HCT116 (cell line): Measurements from ENCODE around the gene CDH4. TPM values are rescaled to one million over a fixed set of nuclear protein-coding genes. Genes with fewer than 3 reads are reported as not detected.

Experiments
- ATAC-seq: fragments of 200-7000 bp; cut with Tn5 transposase; 2 replicates; pipeline ENCODE4 v1.9.1; 2020; ENCODE audit warnings: mild to moderate bottlenecking, moderate library complexity
- BruUV-seq: library from RNA; stranded (reverse); fragments of 400-500 nt; replicated peaks from 2 replicates; lab custom pipeline; 2021; lab: Mats Ljungman, UMichigan
- CTCF ChIA-PET: fragments of 300-600 bp; sonication (Branson Sonifier 250); formaldehyde crosslinking; loops from one replicate; lab custom pipeline; 2021; ENCODE audit warnings: antibody characterized with exemption; lab: Charles Lee
- POLR2A ChIA-PET: fragments of 300-600, 350-600 bp; sonication (Branson Sonifier 250); formaldehyde crosslinking; loops from one replicate; lab custom pipeline; 2021; ENCODE audit warnings: antibody characterized with exemption; lab: Charles Lee
- RAD21 ChIA-PET, 2 experiments: fragments of 300-600 bp; sonication (Branson Sonifier 250); formaldehyde crosslinking; loops; one replicate each; lab custom pipeline; 2023; ENCODE audit warnings: low total read pairs in 2 of 2; ENCODE audit not compliant: uncharacterized antibody in 2 of 2, unreplicated experiment in 2 of 2, low non-redundant PET in 1 of 2; lab: Charles Lee
- DNase-seq: peaks from one replicate; pipeline ENCODE4 v3.0.0-alpha.2; 2010; ENCODE audit warnings: low read depth, low spot score
- H2AFZ ChIP-seq: fragments of 200-600 bp; shearing (Covaris generic), sonication (generic); 2 replicates; pipeline ENCODE4 v1.6.1; 2017; ENCODE audit warnings: low read depth, mixed run types, mixed read lengths, antibody characterized with exemption, low read length; ENCODE audit not compliant: poor library complexity, severe bottlenecking
- H3K27ac ChIP-seq: 2 replicates; pipeline ENCODE4 v1.5.1; 2012; ENCODE audit warnings: low read depth, low read length
- H3K27me3 ChIP-seq: fragments of 200-600 bp; sonication (generic); 2 replicates; pipeline ENCODE4 v1.6.1; 2016; ENCODE audit warnings: mixed run types, low read length, mixed read lengths; ENCODE audit not compliant: insufficient read depth
- H3K36me3 ChIP-seq, 2 experiments: fragments of 200-500 bp in 1 of 2; fragments of 200-600 bp in 1 of 2; sonication (Bioruptor generic) in 1 of 2; sonication (generic) in 1 of 2; 2 replicates each; pipeline versions ENCODE4 v1.5.1 to v1.6.1; 2014 to 2016; ENCODE audit warnings: low read length in 2 of 2, inconsistent platforms in 1 of 2, mixed read lengths in 1 of 2, mixed run types in 1 of 2; ENCODE audit not compliant: insufficient read depth in 2 of 2, control insufficient read depth in 1 of 2
- H3K4me1 ChIP-seq, 2 experiments: fragments of 200-600 bp in 1 of 2; sonication (generic) in 1 of 2; 2 replicates each; pipeline versions ENCODE4 v1.5.1 to v1.6.1; 2012 to 2017; ENCODE audit warnings: low read length in 2 of 2, inconsistent platforms in 1 of 2, mild to moderate bottlenecking in 1 of 2, mixed read lengths in 1 of 2, mixed run types in 1 of 2, moderate library complexity in 1 of 2; ENCODE audit not compliant: insufficient read depth in 2 of 2, control insufficient read depth in 1 of 2
- H3K4me2 ChIP-seq: fragments of 200-600 bp; sonication (generic); 2 replicates; pipeline ENCODE4 v1.6.1; 2017; ENCODE audit warnings: mixed run types, low read length, mixed read lengths
- H3K4me3 ChIP-seq, 2 experiments: fragments of 200-600 bp in 1 of 2; sonication (generic) in 1 of 2; replicated peaks in 1 of 2; 2 replicates each; pipeline ENCODE4 v1.5.1; 2011 to 2016; ENCODE audit warnings: low read length in 2 of 2, control low read depth in 1 of 2, low read depth in 1 of 2, mild to moderate bottlenecking in 1 of 2, mixed read lengths in 1 of 2, mixed run types in 1 of 2
- H3K79me2 ChIP-seq: fragments of 200-600 bp; sonication (generic); 2 replicates; pipeline ENCODE4 v1.6.1; 2017; ENCODE audit warnings: mild to moderate bottlenecking, mixed run types, low read length, moderate library complexity, mixed read lengths; ENCODE audit not compliant: insufficient read depth
- H3K9ac ChIP-seq: fragments of 200-600 bp; sonication (generic); 2 replicates; pipeline ENCODE4 v1.6.1; 2016; ENCODE audit warnings: low read length, mixed read lengths
- H3K9me2 ChIP-seq: fragments of 200-600 bp; sonication (generic), shearing (Covaris generic); 2 replicates; pipeline ENCODE4 v1.6.1; 2017; ENCODE audit warnings: mixed run types, mild to moderate bottlenecking, moderate library complexity; ENCODE audit not compliant: insufficient read depth
- H3K9me3 ChIP-seq, 2 experiments: fragments of 200-500 bp in 1 of 2; fragments of 200-600 bp in 1 of 2; sonication (Bioruptor generic) in 1 of 2; sonication (generic) in 1 of 2; 2 replicates each; pipeline ENCODE4 v1.6.1; 2014 to 2017; ENCODE audit warnings: low read length in 2 of 2, mixed read lengths in 2 of 2, inconsistent platforms in 1 of 2, low read depth in 1 of 2, mild to moderate bottlenecking in 1 of 2, mixed run types in 1 of 2, moderate library complexity in 1 of 2; ENCODE audit not compliant: control insufficient read depth in 1 of 2, insufficient read depth in 1 of 2
- H4K20me1 ChIP-seq: fragments of 200-600 bp; sonication (generic), shearing (Covaris generic); 2 replicates; pipeline ENCODE4 v1.6.1; 2017; ENCODE audit warnings: mixed run types, mild to moderate bottlenecking, moderate library complexity; ENCODE audit not compliant: insufficient read depth
- CBX3 ChIP-seq: IDR thresholded peaks from 2 replicates; pipeline ENCODE4 v1.6.1; 2012; ENCODE audit warnings: low read depth
- CEBPB ChIP-seq: IDR thresholded peaks from 2 replicates; pipeline ENCODE4 v1.6.1; 2012; ENCODE audit warnings: low read depth
- ELF1 ChIP-seq: IDR thresholded peaks from 2 replicates; pipeline ENCODE4 v1.6.1; 2012; ENCODE audit warnings: low read depth, borderline replicate concordance
- EZH2phosphoT487 ChIP-seq: fragments of 200-600 bp; IDR thresholded peaks from 2 replicates; pipeline ENCODE4 v1.6.1; 2018; ENCODE audit warnings: antibody characterized with exemption, borderline replicate concordance
- POLR2AphosphoS5 ChIP-seq: IDR thresholded peaks from 2 replicates; pipeline ENCODE4 v1.6.1; 2011; ENCODE audit warnings: mild to moderate bottlenecking, low read depth, low read length, moderate library complexity
- RAD21 ChIP-seq: IDR thresholded peaks from 2 replicates; pipeline ENCODE4 v1.6.1; 2012; ENCODE audit warnings: low read depth, mild to moderate bottlenecking
- SIN3A ChIP-seq: IDR thresholded peaks from 2 replicates; pipeline ENCODE4 v1.6.1; 2012; ENCODE audit warnings: low read depth
- SP1 ChIP-seq: IDR thresholded peaks from 2 replicates; pipeline ENCODE4 v1.6.1; 2012; ENCODE audit warnings: low read depth
- TCF7L2 ChIP-seq: IDR thresholded peaks from 2 replicates; pipeline ENCODE4 v1.7.0; 2011; ENCODE audit warnings: borderline replicate concordance, inconsistent platforms; ENCODE audit not compliant: insufficient read depth, insufficient read length; ENCODE audit errors: extremely low read depth
- YY1 ChIP-seq: IDR thresholded peaks from 2 replicates; pipeline ENCODE4 v1.6.1; 2011; ENCODE audit warnings: low read length, low read depth, moderate library complexity, mild to moderate bottlenecking; ENCODE audit not compliant: insufficient replicate concordance; ENCODE audit errors: extremely low read depth
- ZFX ChIP-seq: fragments of 450-650 bp; IDR thresholded peaks from 2 replicates; pipeline ENCODE4 v1.6.1; 2017
- ZNF274 ChIP-seq: fragments of 200-500 bp; sonication (Bioruptor generic); IDR thresholded peaks from 2 replicates; pipeline ENCODE4 v1.6.1; 2014; ENCODE audit warnings: mild to moderate bottlenecking, low read depth, low read length, inconsistent platforms
- intact Hi-C: fragments of 100-400 bp; cut with micrococcal nuclease; formaldehyde crosslinking; loops from 2 replicates; pipeline ENCODE4 v1.10.0; 2022
- total RNA-seq: library from RNA; stranded (reverse); gene quantifications from one replicate; pipeline ENCODE4 v1.2.1, GENCODE V29; 2021; ENCODE audit not compliant: unreplicated experiment
- TF ChIP-seq, protein P1 (sequence below): IDR thresholded peaks from 2 replicates; pipeline ENCODE4 v1.6.1; 2011; ENCODE audit warnings: mild to moderate bottlenecking, low read length, moderate library complexity; ENCODE audit not compliant: insufficient replicate concordance; ENCODE audit errors: extremely low read depth
- TF ChIP-seq, protein P2 (sequence below), 3 experiments: fragments of 200-600 bp in 1 of 3; sonication (generic) in 1 of 3; IDR thresholded peaks in 2 of 3; conservative IDR thresholded peaks in 1 of 3; 2 replicates each; pipeline ENCODE4 v1.5.1; 2012 to 2017; ENCODE audit warnings: low read depth in 2 of 3, low read length in 2 of 3, antibody characterized with exemption in 1 of 3, borderline replicate concordance in 1 of 3, control low read depth in 1 of 3, mild to moderate bottlenecking in 1 of 3, mixed read lengths in 1 of 3, mixed run types in 1 of 3, moderate library complexity in 1 of 3; ENCODE audit not compliant: insufficient read depth in 1 of 3

The CDH4 gene
- total RNA-seq, 1 experiment from 2014 or later = not detected

DNA sequence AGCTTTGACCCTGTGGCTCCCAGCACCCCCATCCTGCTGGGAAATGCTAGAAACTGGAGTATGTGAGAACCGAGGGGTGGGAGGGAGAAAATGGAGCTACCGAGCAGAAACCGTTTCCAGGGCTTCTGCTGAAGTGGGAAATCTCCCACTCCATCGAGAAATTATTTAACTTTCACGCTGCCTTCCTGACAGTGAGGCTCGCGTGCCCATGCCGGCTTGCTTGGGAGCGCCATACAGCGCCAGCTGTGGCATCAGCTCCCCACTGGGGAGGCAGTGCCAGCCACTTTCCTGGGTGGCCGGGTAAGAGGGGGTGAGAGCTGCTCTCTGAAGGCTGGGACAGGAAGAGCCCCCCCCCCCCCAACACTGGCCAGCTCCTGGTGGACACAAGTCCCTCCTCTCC lies 544.7 kb downstream of the CDH4 start:
- H3K4me2 ChIP-seq = no peak overlapping the region
- ChIA-PET POLR2A (no interaction called here), RAD21 (no interaction called here), CTCF (no interaction called here)
- H2AFZ ChIP-seq = no peak overlapping the region
- no peak overlapping the region for H3K27ac ChIP-seq
- TF ChIP-seq POLR2AphosphoS5 (no peak), SP1 (no peak), SIN3A (no peak), YY1 (no peak), RAD21 (no peak), CBX3 (no peak), EZH2phosphoT487 (no peak)
- H3K36me3 ChIP-seq = no peaks in the 10 kb centered on the region
- H3K9me2 ChIP-seq = no peaks in the 10 kb centered on the region
- no TSS peak for BruUV-seq
- ATAC-seq (no peak), DNase-seq (no peak)
- no peaks in the 10 kb centered on the region for H4K20me1 ChIP-seq
- H3K27me3 ChIP-seq = peaks cover 4% of the 10 kb centered on the region; the same call in 1 of the 2 replicates
- H3K4me3 ChIP-seq = no peak overlapping the region
- H3K9ac ChIP-seq = no peak overlapping the region
- intact Hi-C loops = no loop called here
- no peaks in the 10 kb centered on the region for H3K9me3 ChIP-seq
- H3K4me1 ChIP-seq = no peaks in the 10 kb centered on the region
- no peaks in the 10 kb centered on the region for H3K79me2 ChIP-seq

DNA sequence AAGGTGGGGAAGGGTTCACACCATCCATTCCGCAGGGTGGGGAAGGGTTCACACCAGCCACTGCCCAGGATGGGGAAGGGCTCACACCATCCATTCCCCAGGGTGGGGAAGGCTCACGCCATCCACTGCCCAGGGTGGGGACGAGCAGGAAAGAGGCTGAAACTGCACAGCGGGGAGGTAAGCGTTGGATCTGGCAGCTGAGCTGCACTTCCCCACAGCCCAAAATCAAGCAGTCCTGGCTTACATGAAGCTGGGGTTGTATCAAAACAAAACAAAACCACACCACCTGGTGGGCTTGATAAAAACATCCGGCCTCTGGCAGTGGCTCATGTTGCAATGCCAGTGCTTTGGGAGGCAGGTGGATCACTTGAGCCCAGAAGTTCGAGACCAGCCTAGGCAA lies 545.1 kb downstream of the CDH4 start:
- peaks cover 4% of the 10 kb centered on the region; the same call in 1 of the 2 replicates for H3K27me3 ChIP-seq
- TF ChIP-seq ELF1 (no peak), ZFX (no peak), CEBPB (no peak), POLR2AphosphoS5 (no peak), ZNF274 (no peak), TCF7L2 (no peak)
- TF ChIP-seq, protein P1, sequence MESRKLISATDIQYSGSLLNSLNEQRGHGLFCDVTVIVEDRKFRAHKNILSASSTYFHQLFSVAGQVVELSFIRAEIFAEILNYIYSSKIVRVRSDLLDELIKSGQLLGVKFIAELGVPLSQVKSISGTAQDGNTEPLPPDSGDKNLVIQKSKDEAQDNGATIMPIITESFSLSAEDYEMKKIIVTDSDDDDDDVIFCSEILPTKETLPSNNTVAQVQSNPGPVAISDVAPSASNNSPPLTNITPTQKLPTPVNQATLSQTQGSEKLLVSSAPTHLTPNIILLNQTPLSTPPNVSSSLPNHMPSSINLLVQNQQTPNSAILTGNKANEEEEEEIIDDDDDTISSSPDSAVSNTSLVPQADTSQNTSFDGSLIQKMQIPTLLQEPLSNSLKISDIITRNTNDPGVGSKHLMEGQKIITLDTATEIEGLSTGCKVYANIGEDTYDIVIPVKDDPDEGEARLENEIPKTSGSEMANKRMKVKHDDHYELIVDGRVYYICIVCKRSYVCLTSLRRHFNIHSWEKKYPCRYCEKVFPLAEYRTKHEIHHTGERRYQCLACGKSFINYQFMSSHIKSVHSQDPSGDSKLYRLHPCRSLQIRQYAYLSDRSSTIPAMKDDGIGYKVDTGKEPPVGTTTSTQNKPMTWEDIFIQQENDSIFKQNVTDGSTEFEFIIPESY = no peak
- TF ChIP-seq, protein P2, sequence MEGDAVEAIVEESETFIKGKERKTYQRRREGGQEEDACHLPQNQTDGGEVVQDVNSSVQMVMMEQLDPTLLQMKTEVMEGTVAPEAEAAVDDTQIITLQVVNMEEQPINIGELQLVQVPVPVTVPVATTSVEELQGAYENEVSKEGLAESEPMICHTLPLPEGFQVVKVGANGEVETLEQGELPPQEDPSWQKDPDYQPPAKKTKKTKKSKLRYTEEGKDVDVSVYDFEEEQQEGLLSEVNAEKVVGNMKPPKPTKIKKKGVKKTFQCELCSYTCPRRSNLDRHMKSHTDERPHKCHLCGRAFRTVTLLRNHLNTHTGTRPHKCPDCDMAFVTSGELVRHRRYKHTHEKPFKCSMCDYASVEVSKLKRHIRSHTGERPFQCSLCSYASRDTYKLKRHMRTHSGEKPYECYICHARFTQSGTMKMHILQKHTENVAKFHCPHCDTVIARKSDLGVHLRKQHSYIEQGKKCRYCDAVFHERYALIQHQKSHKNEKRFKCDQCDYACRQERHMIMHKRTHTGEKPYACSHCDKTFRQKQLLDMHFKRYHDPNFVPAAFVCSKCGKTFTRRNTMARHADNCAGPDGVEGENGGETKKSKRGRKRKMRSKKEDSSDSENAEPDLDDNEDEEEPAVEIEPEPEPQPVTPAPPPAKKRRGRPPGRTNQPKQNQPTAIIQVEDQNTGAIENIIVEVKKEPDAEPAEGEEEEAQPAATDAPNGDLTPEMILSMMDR (IDR thresholded peaks at IDR 0.05 in 2 of 3, conservative IDR thresholded peaks at IDR 0.05 in 1 of 3; ENCODE audit: borderline replicate concordance in 1 of 3, insufficient read depth in 1 of 3, low read depth in 2 of 3, low read length in 2 of 3) = no peak

More for the DNA sequence above, 545.1 kb downstream of the CDH4 start:
- no peaks in the 10 kb centered on the region for H3K9me2 ChIP-seq
- H2AFZ ChIP-seq = no peak overlapping the region
- intact Hi-C loops = no loop called here
- POLR2A ChIA-PET = no interaction called here
- RAD21 ChIA-PET = no interaction called here
- no peaks in the 10 kb centered on the region for H3K4me1 ChIP-seq
- H3K4me3 ChIP-seq = no peak overlapping the region
- no peaks in the 10 kb centered on the region for H4K20me1 ChIP-seq
- H3K79me2 ChIP-seq = no peaks in the 10 kb centered on the region
- H3K27ac ChIP-seq = no peak overlapping the region
- H3K9ac ChIP-seq = no peak overlapping the region
- no peaks in the 10 kb centered on the region for H3K9me3 ChIP-seq
- ATAC-seq (peak; percentile 41), DNase-seq (no peak)
- no TSS peak for BruUV-seq
- no peak overlapping the region for H3K4me2 ChIP-seq
- H3K36me3 ChIP-seq = no peaks in the 10 kb centered on the region
- CTCF ChIA-PET = no interaction called here
